ENCODE results near the gene HDAC4.

GRCh38 chr2:239086325-239087020 is 314.3 kb downstream of the HDAC4 start:
- TF ChIP-seq, protein P1, sequence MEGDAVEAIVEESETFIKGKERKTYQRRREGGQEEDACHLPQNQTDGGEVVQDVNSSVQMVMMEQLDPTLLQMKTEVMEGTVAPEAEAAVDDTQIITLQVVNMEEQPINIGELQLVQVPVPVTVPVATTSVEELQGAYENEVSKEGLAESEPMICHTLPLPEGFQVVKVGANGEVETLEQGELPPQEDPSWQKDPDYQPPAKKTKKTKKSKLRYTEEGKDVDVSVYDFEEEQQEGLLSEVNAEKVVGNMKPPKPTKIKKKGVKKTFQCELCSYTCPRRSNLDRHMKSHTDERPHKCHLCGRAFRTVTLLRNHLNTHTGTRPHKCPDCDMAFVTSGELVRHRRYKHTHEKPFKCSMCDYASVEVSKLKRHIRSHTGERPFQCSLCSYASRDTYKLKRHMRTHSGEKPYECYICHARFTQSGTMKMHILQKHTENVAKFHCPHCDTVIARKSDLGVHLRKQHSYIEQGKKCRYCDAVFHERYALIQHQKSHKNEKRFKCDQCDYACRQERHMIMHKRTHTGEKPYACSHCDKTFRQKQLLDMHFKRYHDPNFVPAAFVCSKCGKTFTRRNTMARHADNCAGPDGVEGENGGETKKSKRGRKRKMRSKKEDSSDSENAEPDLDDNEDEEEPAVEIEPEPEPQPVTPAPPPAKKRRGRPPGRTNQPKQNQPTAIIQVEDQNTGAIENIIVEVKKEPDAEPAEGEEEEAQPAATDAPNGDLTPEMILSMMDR (IDR thresholded peaks at IDR 0.05): no peak
- TF ChIP-seq E2F1 (CRISPR knock-in tag; IDR thresholded peaks at IDR 0.05): no peak
- no peak for TF ChIP-seq USF2 (CRISPR knock-in tag; IDR thresholded peaks at IDR 0.05)

Measured in WTC11 (cell line).